GM23248 (cell line): Measurements from ENCODE around the gene C1orf21.

Source experiments
- EZH2 ChIP-seq: fragments of 200-600 bp; sonication (generic); IDR thresholded peaks from 2 replicates; pipeline ENCODE4 v1.6.1; 2018; ENCODE audit warnings: antibody characterized with exemption, mild to moderate bottlenecking; ENCODE audit not compliant: insufficient read depth, poor library complexity, severe bottlenecking
- EZH2phosphoT487 ChIP-seq: fragments of 200-600 bp; sonication (generic); IDR thresholded peaks from 2 replicates; pipeline ENCODE4 v1.6.1; 2018; ENCODE audit warnings: antibody characterized with exemption, moderate library complexity, mild to moderate bottlenecking, low read depth; ENCODE audit not compliant: insufficient read depth

DNA sequence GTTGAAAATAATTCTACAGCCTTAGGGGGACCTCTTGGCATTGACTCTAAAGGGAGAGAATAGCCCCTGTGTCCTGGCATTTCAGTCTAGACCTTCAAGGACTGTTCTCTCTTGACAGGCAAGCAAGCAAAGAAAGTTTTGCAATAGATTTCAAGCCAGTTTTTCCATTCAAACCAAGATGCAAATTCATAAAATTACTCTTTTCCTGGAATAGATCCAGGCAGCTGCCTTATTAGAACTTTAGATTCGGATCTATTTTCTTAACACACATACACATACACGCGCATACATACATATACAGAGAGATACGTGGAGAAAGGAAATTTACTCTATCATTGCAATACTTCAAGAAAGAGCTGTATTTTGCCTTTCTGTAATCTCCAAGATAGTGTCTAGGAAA, 238.4 kb downstream of the C1orf21 start:
- no peak for TF ChIP-seq EZH2
- no peak for TF ChIP-seq EZH2phosphoT487
